HEK293T (cell line): ENCODE results near the gene TMEM204.

Experiments
- CTCF ChIA-PET: fragments of 350-600 bp; formaldehyde crosslinking; extraction: SDS; loops from one replicate; lab custom pipeline; 2021; ENCODE audit warnings: antibody characterized with exemption, inconsistent platforms; lab: Yijun Ruan, JAX
- POLR2A ChIA-PET: fragments of 350-600 bp; formaldehyde crosslinking; extraction: SDS; loops from one replicate; lab custom pipeline; 2020; ENCODE audit warnings: antibody characterized with exemption, inconsistent platforms; lab: Yijun Ruan, JAX
- DNase-seq: peaks from one replicate; pipeline ENCODE4 v3.0.0; 2012; ENCODE audit warnings: mixed read lengths; ENCODE audit errors: extremely low spot score
- ARNT ChIP-seq: fragments of 450-650 bp; IDR thresholded peaks from 2 replicates; pipeline ENCODE4 v1.6.1; 2017; ENCODE audit warnings: mild to moderate bottlenecking
- BHLHE40 ChIP-seq: fragments of 450-650 bp; IDR thresholded peaks from 2 replicates; pipeline ENCODE4 v1.6.1; 2016; ENCODE audit warnings: mild to moderate bottlenecking, moderate library complexity, borderline replicate concordance
- CTBP1 ChIP-seq: fragments of 450-650 bp; IDR thresholded peaks from 2 replicates; pipeline ENCODE4 v1.6.1; 2016; ENCODE audit warnings: borderline replicate concordance
- ELF4 ChIP-seq: fragments of 450-650 bp; IDR thresholded peaks from 2 replicates; pipeline ENCODE4 v1.6.1; 2017; ENCODE audit warnings: antibody characterized with exemption
- FOXA1 ChIP-seq: fragments of 450-650 bp; IDR thresholded peaks from 2 replicates; pipeline ENCODE4 v1.6.1; 2016; ENCODE audit warnings: mild to moderate bottlenecking
- FOXK2 ChIP-seq: fragments of 450-650 bp; IDR thresholded peaks from 2 replicates; pipeline ENCODE4 v1.6.1; 2016; ENCODE audit warnings: mild to moderate bottlenecking
- FOXM1 ChIP-seq: fragments of 450-650 bp; IDR thresholded peaks from 2 replicates; pipeline ENCODE4 v1.6.1; 2017; ENCODE audit warnings: mild to moderate bottlenecking, borderline replicate concordance
- HDGF ChIP-seq: fragments of 450-650 bp; IDR thresholded peaks from 2 replicates; pipeline ENCODE4 v1.6.1; 2017; ENCODE audit warnings: antibody characterized with exemption, borderline replicate concordance
- L3MBTL2 ChIP-seq: fragments of 450-650 bp; conservative IDR thresholded peaks from 2 replicates; pipeline ENCODE4 v1.6.1; 2016; ENCODE audit warnings: mild to moderate bottlenecking
- LEF1 ChIP-seq: fragments of 450-650 bp; IDR thresholded peaks from 2 replicates; pipeline ENCODE4 v1.6.1; 2017; ENCODE audit warnings: mild to moderate bottlenecking, borderline replicate concordance
- NFRKB ChIP-seq: fragments of 450-650 bp; IDR thresholded peaks from 2 replicates; pipeline ENCODE4 v1.6.1; 2016; ENCODE audit warnings: mild to moderate bottlenecking, moderate library complexity
- SP1 ChIP-seq: fragments of 450-650 bp; IDR thresholded peaks from 2 replicates; pipeline ENCODE4 v1.6.1; 2017
- SUZ12 ChIP-seq: fragments of 450-650 bp; IDR thresholded peaks from 2 replicates; pipeline ENCODE4 v1.6.1; 2016; ENCODE audit warnings: mild to moderate bottlenecking
- TARDBP ChIP-seq: fragments of 450-650 bp; IDR thresholded peaks from 2 replicates; pipeline ENCODE4 v1.6.1; 2016
- ZNF384 ChIP-seq: fragments of 450-650 bp; IDR thresholded peaks from 2 replicates; pipeline ENCODE4 v1.6.1; 2016
- TF ChIP-seq, protein P1 (sequence below): fragments of 450-650 bp; IDR thresholded peaks from 2 replicates; pipeline ENCODE4 v1.6.1; 2016

TMEM204 gene

DNA sequence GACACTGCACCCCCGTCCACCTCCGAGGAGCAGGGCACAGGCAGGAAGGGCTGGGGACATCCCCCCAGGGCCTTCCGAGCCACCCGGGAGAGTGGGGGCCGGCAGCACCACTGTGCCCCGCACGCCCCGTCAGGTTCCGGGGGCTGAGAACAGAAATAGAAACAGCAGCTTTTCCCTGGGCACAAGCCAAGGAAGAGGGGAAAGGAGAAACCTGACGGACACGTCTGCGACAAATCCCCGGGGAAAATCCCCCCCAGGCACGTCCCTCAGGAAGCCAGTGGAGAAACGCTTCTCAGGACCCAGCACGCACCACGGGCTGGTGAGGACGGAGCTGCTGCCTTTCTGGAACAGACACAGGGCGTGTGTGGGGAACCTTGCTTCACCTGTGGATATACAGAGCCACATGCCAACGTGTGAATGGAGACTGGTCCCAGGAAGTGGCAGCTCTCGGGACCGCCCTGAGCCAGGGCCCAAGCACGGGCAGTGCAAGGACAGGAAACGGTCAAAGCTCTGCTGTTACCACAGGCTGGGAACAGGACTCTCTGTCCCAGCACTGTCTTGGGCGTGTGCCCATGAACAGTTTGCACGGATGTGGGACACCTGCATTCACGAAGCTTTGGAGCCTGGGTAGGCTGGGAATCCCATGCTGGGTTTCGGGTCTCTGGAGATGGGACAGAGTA is 1.2 kb upstream of the TMEM204 start:
- ChIA-PET CTCF (interaction anchor here (0.6 kb wide), 1 partner anchor 126 kb away, joined by 3 read pairs; no protein-coding TSS in a partner anchor), POLR2A (no interaction called here)
- DNase-seq: no peak
- TF ChIP-seq BHLHE40 (no peak), SP1 (no peak), LEF1 (no peak), ZNF384 (no peak), SUZ12 (no peak), CTBP1 (no peak), FOXA1 (no peak), ARNT (no peak), FOXM1 (no peak), L3MBTL2 (no peak), ELF4 (no peak), HDGF (no peak), NFRKB (no peak), FOXK2 (no peak), TARDBP (no peak)
- TF ChIP-seq, protein P1, sequence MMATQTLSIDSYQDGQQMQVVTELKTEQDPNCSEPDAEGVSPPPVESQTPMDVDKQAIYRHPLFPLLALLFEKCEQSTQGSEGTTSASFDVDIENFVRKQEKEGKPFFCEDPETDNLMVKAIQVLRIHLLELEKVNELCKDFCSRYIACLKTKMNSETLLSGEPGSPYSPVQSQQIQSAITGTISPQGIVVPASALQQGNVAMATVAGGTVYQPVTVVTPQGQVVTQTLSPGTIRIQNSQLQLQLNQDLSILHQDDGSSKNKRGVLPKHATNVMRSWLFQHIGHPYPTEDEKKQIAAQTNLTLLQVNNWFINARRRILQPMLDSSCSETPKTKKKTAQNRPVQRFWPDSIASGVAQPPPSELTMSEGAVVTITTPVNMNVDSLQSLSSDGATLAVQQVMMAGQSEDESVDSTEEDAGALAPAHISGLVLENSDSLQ: no peak

DNA sequence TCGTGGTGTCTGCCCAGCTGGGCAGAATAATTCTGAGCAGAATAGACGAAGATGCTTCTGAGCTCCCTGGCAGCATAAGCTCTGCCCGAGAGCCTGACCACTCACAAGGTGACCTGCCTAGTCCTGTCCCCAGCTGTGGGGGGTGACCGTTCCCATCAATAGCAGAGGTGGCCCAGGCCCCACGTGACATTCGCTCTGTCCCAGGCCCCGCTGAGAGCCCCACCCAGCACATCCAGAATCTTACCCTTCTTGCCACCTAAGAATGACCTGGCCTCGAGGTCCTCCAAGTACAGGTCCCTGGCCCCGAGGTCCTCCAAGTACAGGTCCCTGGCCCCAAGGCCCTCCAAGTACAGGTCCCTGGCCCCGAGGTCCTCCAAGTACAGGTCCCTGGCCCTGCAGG is 695 bp upstream of the TMEM204 start:
- no peak for TF ChIP-seq FOXA1
- TF ChIP-seq FOXK2: no peak
- TF ChIP-seq NFRKB: no peak
- no peak for TF ChIP-seq FOXM1
- TF ChIP-seq, protein P1: no peak
- no peak for TF ChIP-seq L3MBTL2
- no peak for TF ChIP-seq ELF4
- TF ChIP-seq TARDBP: no peak
- TF ChIP-seq LEF1: no peak
- TF ChIP-seq HDGF: no peak
- TF ChIP-seq BHLHE40: no peak
- TF ChIP-seq SUZ12: no peak
- TF ChIP-seq SP1: no peak
- TF ChIP-seq ZNF384: no peak
- TF ChIP-seq CTBP1: no peak
- no peak for TF ChIP-seq ARNT
- ChIA-PET CTCF (no interaction called here), POLR2A (no interaction called here)
- no peak for DNase-seq

DNA sequence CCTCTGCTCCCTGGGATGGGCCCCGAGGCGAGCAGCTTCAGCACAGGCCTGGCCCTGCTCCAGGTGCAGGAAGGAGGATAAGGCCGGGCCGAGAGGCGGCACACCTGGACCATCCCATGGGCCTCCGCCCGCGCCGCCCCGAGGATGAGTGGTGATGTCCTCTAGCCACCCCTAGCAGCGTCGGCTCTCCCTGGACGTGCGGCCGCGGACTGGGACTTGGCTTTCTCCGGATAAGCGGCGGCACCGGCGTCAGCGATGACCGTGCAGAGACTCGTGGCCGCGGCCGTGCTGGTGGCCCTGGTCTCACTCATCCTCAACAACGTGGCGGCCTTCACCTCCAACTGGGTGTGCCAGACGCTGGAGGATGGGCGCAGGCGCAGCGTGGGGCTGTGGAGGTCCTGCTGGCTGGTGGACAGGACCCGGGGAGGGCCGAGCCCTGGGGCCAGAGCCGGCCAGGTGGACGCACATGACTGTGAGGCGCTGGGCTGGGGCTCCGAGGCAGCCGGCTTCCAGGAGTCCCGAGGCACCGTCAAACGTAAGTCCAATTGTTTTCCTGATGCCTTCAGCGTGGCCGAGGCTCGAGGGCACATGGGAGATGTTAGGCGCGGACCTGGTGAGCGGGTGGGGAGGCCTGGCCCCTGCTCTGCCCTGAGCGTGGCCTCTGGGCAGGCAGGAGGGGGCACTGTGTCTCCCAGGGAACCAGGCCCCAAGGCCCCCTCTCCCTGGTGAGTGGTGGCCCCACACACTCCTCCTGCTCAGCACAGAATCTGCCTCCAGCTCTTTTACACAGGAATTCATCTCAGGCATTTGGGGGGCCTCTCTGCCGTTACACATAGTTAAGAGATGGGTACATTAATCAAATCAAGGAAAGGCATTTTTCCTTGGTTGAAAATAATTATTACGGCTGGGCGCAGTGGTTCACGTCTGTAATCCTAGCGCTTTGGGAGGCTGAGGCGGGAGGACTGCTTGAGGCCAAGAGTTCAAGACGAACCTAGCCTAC is 855 bp downstream of the TMEM204 start:
- TF ChIP-seq ZNF384: no peak
- no peak for TF ChIP-seq SUZ12
- TF ChIP-seq, protein P1: no peak
- TF ChIP-seq ARNT: no peak
- TF ChIP-seq BHLHE40: no peak
- TF ChIP-seq LEF1: no peak
- no peak for TF ChIP-seq TARDBP
- no peak for TF ChIP-seq SP1
- TF ChIP-seq FOXK2: no peak
- TF ChIP-seq ELF4: no peak
- no peak for TF ChIP-seq L3MBTL2
- TF ChIP-seq CTBP1: no peak
- no peak for TF ChIP-seq FOXA1
- no peak for TF ChIP-seq FOXM1
- TF ChIP-seq HDGF: no peak
- no peak for TF ChIP-seq NFRKB
- ChIA-PET POLR2A (no interaction called here), CTCF (interaction anchor here (0.7 kb wide), 1 partner anchor 395 kb away, joined by 4 read pairs; no protein-coding TSS in a partner anchor)
- no peak for DNase-seq

DNA sequence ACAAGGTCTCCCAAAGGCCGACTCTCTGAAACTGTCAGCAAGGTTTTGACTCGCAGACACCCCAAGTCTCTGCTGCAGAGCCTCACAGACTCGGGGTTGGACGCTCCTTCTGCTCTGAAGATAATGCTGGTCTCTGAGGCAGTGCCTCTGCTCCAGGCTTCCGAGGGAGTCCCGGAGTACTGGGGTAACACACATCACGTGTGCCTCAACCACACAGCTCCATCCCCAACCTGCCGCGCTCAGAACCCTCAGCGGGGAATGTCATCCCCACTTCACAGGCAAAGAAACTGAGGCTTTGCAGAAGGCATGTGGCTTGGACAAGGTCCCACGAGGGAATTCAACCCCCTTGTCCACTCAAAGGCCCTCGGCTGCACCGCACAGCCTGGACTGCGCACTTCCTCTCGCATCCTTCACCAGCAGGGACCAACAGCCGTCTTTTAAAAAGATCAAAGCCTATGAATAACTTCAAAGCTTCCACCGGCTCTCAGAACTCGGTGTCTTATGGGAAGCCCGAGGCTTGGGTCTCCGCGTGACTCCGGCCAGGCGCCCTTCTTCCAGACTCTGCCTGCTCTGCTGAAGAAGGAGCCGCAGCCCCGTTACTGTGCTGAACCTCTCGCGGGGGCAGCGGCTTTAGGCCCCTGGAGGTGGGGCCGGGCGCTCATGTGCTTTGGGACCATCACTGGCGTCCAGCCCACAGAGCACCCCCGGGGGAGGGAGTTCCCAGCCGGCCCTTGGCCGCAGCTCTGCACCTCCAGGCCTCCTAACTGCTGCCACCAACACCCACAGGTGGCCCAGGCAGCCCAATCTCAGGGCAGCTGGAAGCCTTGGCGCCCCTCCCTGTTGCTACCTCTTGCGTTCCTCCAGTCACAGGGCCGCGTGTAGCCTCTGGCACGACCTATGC is 2.2 kb downstream of the TMEM204 start:
- no peak for DNase-seq
- ChIA-PET CTCF (interaction anchor here (0.7 kb wide), 1 partner anchor 394 kb away, joined by 4 read pairs; no protein-coding TSS in a partner anchor), POLR2A (no interaction called here)
- TF ChIP-seq HDGF (no peak), FOXM1 (no peak), CTBP1 (no peak), ARNT (no peak), LEF1 (no peak), FOXK2 (no peak), SUZ12 (no peak), ZNF384 (no peak), SP1 (no peak), BHLHE40 (no peak), ELF4 (no peak), L3MBTL2 (no peak), FOXA1 (no peak)
- TF ChIP-seq, protein P1: no peak
